ENCODE results near the gene SHMT2. TPM values are rescaled to one million over a fixed set of nuclear protein-coding genes. Genes with fewer than 3 reads are reported as not detected.

SHMT2 gene
- total RNA-seq, 2 donors from 2014 or later = 76.7 to 134 TPM

DNA sequence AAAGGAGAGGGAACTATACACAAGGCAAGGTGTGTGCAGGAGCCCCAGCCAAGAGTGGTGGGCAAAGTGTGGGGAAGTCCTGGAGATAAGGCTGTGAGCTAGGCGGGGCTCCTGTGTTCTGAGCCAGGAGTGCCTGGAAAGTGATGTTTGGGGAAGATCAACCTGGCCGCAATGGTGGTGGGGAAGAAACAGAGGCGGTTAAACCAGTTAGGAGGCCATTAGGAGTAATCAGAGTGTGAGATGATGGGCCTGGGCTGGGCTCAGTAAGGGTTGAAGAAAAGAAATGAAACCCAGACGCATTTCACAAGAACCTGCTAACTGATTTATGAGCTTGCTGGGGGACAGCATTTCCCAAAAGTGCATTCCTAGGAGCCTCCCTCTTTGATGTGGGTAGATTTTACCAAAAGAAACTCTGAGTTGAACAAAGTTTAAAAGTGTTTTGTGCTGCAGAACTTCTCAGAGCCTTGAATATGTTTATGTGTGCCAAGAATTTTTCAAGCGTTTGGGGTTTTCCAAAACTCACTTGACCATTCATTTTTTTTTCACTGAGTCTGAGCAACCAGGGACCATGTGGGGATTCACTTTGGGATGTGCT, 47.9 kb upstream of the SHMT2 start:
- no peaks in the 10 kb centered on the region for H3K9me3 ChIP-seq (ENCODE audit: control insufficient read depth, low read length)
- H3K27me3 ChIP-seq (ENCODE audit: control insufficient read depth, insufficient read depth, low read length, poor library complexity, severe bottlenecking) = no peaks in the 10 kb centered on the region
- H3K36me3 ChIP-seq (ENCODE audit: control insufficient read depth, insufficient read depth, low read length) = peaks cover 54% of the 10 kb centered on the region
- no peaks in the 10 kb centered on the region for H3K27me3 Mint-ChIP-seq (ENCODE audit: insufficient read depth)
- H3K4me1 Mint-ChIP-seq = peaks cover 3% of the 10 kb centered on the region
- H3K36me3 Mint-ChIP-seq (ENCODE audit: low read depth) = peaks cover 59% of the 10 kb centered on the region
- no peaks in the 10 kb centered on the region for H3K4me1 ChIP-seq (ENCODE audit: control insufficient read depth, insufficient read depth, low read length)
- H3K4me3 ChIP-seq (ENCODE audit: low read length) = no peak overlapping the region
- no peak overlapping the region for H3K9ac ChIP-seq (ENCODE audit: extremely low read depth, low read length, poor library complexity, severe bottlenecking)
- WGBS, 2 experiments (ENCODE audit: insufficient coverage in 1 of 2, insufficient read length in 1 of 2) = 92% methylated on average over 4 to 5 of the region's 5 CpGs
- no peak for DNase-seq
- TF ChIP-seq, protein P1, sequence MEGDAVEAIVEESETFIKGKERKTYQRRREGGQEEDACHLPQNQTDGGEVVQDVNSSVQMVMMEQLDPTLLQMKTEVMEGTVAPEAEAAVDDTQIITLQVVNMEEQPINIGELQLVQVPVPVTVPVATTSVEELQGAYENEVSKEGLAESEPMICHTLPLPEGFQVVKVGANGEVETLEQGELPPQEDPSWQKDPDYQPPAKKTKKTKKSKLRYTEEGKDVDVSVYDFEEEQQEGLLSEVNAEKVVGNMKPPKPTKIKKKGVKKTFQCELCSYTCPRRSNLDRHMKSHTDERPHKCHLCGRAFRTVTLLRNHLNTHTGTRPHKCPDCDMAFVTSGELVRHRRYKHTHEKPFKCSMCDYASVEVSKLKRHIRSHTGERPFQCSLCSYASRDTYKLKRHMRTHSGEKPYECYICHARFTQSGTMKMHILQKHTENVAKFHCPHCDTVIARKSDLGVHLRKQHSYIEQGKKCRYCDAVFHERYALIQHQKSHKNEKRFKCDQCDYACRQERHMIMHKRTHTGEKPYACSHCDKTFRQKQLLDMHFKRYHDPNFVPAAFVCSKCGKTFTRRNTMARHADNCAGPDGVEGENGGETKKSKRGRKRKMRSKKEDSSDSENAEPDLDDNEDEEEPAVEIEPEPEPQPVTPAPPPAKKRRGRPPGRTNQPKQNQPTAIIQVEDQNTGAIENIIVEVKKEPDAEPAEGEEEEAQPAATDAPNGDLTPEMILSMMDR (conservative IDR thresholded peaks at IDR 0.05) = no peak
- no peaks in the 10 kb centered on the region for H3K9me3 Mint-ChIP-seq
- no peak overlapping the region for H3K4me3 Mint-ChIP-seq
- H3K27ac Mint-ChIP-seq = no peak overlapping the region
- no peak overlapping the region for H3K27ac ChIP-seq (ENCODE audit: low read depth, low read length)

DNA sequence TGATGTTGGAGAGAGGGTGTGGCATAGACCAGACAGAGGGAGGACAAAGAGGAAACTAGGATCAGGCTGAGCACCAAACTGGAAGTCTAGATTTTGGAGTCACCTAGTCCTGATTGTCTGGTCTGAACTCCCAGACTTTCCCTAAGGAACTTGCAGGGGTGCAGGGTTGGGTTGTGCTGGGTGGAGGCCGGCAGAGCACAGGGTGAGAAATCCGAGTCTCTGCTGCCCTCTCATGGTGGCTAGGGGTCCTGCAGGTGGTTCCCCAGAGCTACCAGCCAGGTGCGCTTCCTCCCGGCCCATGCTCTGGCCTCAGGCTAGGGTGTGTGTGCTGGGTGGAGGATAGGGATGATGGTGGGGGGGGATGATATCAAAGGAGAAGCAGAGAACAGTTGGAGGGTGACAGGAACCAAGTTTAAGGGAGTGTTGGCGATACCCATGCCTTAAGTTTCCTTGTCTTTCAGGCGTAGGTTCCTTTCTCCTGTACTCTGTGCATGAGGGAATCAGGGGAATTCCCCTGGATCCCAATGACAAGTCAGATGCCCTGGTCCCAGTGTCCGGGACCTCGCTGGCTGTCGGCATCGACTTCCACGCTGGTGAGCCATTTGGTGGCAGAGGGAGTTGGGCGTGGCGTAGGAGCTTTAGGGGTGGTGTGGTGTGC, 46.5 kb upstream of the SHMT2 start:
- H3K4me1 Mint-ChIP-seq = peaks cover 3% of the 10 kb centered on the region
- peak; percentile 97 for DNase-seq
- H3K4me1 ChIP-seq (ENCODE audit: control insufficient read depth, insufficient read depth, low read length) = no peaks in the 10 kb centered on the region
- no peaks in the 10 kb centered on the region for H3K27me3 Mint-ChIP-seq (ENCODE audit: insufficient read depth)
- H3K4me3 Mint-ChIP-seq = no peak overlapping the region
- H3K27ac ChIP-seq (ENCODE audit: low read depth, low read length) = no peak overlapping the region
- H3K9me3 ChIP-seq (ENCODE audit: control insufficient read depth, low read length) = no peaks in the 10 kb centered on the region
- H3K36me3 Mint-ChIP-seq (ENCODE audit: low read depth) = peaks cover 61% of the 10 kb centered on the region
- H3K27me3 ChIP-seq (ENCODE audit: control insufficient read depth, insufficient read depth, low read length, poor library complexity, severe bottlenecking) = no peaks in the 10 kb centered on the region
- H3K27ac Mint-ChIP-seq = peak overlapping the region; percentile 69
- H3K9ac ChIP-seq (ENCODE audit: extremely low read depth, low read length, poor library complexity, severe bottlenecking) = no peak overlapping the region
- peaks cover 53% of the 10 kb centered on the region for H3K36me3 ChIP-seq (ENCODE audit: control insufficient read depth, insufficient read depth, low read length)
- H3K9me3 Mint-ChIP-seq = no peaks in the 10 kb centered on the region
- TF ChIP-seq, protein P1 (conservative IDR thresholded peaks at IDR 0.05) = peak; percentile 91
- H3K4me3 ChIP-seq (ENCODE audit: low read length) = no peak overlapping the region
- WGBS, 2 experiments (ENCODE audit: insufficient coverage in 1 of 2, insufficient read length in 1 of 2) = 72 to 78% methylated on average over 6 to 13 of the region's 13 CpGs

DNA sequence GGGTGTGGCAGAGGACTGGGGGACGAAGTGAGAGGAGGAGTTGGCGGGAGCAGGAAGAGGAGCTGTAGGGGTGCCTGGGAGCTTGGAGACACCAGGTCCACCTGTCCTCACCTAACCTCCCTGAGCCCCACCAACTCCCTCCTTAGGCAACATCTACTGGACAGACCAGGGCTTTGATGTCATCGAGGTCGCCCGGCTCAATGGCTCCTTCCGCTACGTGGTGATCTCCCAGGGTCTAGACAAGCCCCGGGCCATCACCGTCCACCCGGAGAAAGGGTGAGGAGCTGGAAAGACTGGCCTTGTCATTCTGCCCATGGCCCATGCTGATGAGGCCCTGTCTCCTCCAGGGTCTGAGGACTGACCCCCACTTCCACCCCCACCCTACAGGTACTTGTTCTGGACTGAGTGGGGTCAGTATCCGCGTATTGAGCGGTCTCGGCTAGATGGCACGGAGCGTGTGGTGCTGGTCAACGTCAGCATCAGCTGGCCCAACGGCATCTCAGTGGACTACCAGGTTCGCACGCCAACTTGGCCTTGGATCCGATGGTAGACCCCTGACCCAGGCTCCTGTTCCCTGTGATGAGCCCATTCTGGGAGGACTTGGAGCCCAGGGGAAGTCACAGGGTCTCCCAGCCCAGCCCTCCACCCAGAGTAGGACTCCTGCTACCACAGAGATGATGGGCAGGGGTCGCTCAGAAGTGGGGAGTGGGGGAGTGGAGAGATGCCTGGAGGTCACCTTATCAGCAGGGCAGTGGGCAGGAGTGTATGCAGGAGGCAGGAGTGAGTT, 45.4 kb upstream of the SHMT2 start:
- DNase-seq = no peak
- no peaks in the 10 kb centered on the region for H3K9me3 Mint-ChIP-seq
- no peaks in the 10 kb centered on the region for H3K27me3 Mint-ChIP-seq (ENCODE audit: insufficient read depth)
- WGBS, 2 experiments (ENCODE audit: insufficient coverage in 1 of 2, insufficient read length in 1 of 2) = 94 to 97% methylated on average over 18 to 22 of the region's 22 CpGs
- H3K4me3 ChIP-seq (ENCODE audit: low read length) = no peak overlapping the region
- H3K27me3 ChIP-seq (ENCODE audit: control insufficient read depth, insufficient read depth, low read length, poor library complexity, severe bottlenecking) = no peaks in the 10 kb centered on the region
- TF ChIP-seq, protein P1 (conservative IDR thresholded peaks at IDR 0.05) = no peak
- peaks cover 51% of the 10 kb centered on the region for H3K36me3 ChIP-seq (ENCODE audit: control insufficient read depth, insufficient read depth, low read length)
- H3K4me1 ChIP-seq (ENCODE audit: control insufficient read depth, insufficient read depth, low read length) = no peaks in the 10 kb centered on the region
- no peak overlapping the region for H3K27ac Mint-ChIP-seq
- H3K9me3 ChIP-seq (ENCODE audit: control insufficient read depth, low read length) = no peaks in the 10 kb centered on the region
- H3K4me3 Mint-ChIP-seq = no peak overlapping the region
- peaks cover 3% of the 10 kb centered on the region for H3K4me1 Mint-ChIP-seq
- H3K27ac ChIP-seq (ENCODE audit: low read depth, low read length) = no peak overlapping the region
- H3K9ac ChIP-seq (ENCODE audit: extremely low read depth, low read length, poor library complexity, severe bottlenecking) = no peak overlapping the region
- H3K36me3 Mint-ChIP-seq (ENCODE audit: low read depth) = peaks cover 60% of the 10 kb centered on the region

All from endodermal cell (in vitro differentiated cells).